ENCODE data around the gene ANTXR1. TPM values are rescaled to one million over a fixed set of nuclear protein-coding genes. Genes with fewer than 3 reads are reported as not detected.

Gene ANTXR1
- total RNA-seq, 1 experiment from 2014 or later, result 12.4 TPM

DNA sequence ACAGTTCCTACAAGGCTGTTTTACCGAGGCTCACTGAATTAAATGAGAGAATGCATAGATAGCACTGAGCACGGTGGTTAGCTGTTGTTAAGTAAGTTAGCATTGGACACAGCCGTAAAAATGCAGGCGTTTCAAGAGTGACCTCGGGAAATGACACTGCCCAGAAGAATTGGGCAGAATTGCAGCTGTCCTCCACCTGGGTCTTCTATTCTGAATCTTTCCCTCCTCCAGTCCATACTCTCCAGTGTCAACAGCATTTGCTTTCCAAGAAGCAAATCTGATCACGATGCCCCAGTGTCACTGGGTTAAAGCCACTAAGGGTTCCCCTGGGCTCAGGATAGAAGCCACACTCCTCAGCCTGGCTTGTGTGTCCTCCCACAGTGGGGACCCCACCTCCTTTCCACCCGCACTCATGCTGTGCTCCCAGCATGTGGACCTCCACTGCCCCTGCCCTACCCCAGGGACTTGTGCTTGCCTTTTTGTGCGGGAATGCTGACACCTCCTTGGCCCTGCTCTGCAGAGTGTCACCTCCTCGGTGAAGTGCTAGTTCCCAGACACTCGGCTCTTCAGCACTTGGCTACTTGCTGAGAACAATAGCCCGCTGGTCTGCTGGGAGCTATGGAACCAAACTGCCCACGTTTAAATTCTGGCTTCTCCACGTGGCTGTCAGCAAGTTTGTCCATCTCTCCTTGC is 135.0 kb downstream of the ANTXR1 start:
- no peak overlapping the region for H3K4me3 ChIP-seq (ENCODE audit: insufficient read depth, low read depth, low read length)
- DNase-seq, result peak; percentile 13
- no peaks in the 10 kb centered on the region for H3K27me3 ChIP-seq (ENCODE audit: control insufficient read depth, insufficient read depth, low read length)
- H3K36me3 ChIP-seq (replicated peaks; ENCODE audit: control insufficient read depth, insufficient read depth, low read length), result no peaks in the 10 kb centered on the region

DNA sequence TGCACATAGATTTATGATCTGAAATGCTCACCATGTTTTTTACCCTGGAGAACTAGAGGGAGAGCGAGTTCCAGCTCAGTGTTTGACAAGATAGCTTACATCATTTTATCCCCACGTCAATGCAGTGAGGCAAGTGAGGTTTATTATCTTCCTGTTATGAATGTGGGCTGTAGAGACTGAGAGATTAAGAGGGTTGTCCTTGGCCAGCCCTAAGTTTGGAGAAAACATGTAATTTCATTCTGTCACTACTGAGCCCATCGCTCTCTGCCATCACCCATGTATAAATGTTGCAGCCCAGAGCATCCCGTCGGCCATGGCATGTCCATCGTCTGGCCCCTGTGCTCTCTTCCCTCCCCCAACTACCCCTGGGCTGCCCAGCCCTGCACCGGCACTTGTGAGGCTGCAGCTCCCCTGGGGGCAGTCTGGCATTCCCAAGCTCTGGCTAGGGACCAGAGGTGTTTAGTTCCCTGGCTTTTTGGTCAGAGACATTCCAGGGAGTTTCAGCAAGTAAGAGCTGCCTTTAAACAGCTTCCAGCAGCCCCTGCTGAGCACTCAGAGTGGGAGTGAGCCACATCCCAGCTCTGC is 136.7 kb downstream of the ANTXR1 start:
- no peaks in the 10 kb centered on the region for H3K36me3 ChIP-seq (replicated peaks; ENCODE audit: control insufficient read depth, insufficient read depth, low read length)
- H3K4me3 ChIP-seq (ENCODE audit: insufficient read depth, low read depth, low read length), result no peak overlapping the region
- H3K27me3 ChIP-seq (ENCODE audit: control insufficient read depth, insufficient read depth, low read length), result no peaks in the 10 kb centered on the region
- peak; percentile 68 for DNase-seq

GRCh38 chr2:69151931-69152330 is 139.0 kb downstream of the ANTXR1 start:
- Histone ChIP-seq H3K27me3 (ENCODE audit: control insufficient read depth, insufficient read depth, low read length) (no peaks in the 10 kb centered on the region), H3K4me3 (ENCODE audit: insufficient read depth, low read depth, low read length) (no peak overlapping the region), H3K36me3 (replicated peaks; ENCODE audit: control insufficient read depth, insufficient read depth, low read length) (no peaks in the 10 kb centered on the region)
- DNase-seq, result no peak

- Histone ChIP-seq H3K4me3 (ENCODE audit: insufficient read depth, low read depth, low read length) (no peak overlapping the region), H3K27me3 (ENCODE audit: control insufficient read depth, insufficient read depth, low read length) (no peaks in the 10 kb centered on the region), H3K36me3 (replicated peaks; ENCODE audit: control insufficient read depth, insufficient read depth, low read length) (no peaks in the 10 kb centered on the region)
- no peak for DNase-seq
Measured at GRCh38 chr2:69152847-69153583, 140.0 kb downstream of the ANTXR1 start.

DNA sequence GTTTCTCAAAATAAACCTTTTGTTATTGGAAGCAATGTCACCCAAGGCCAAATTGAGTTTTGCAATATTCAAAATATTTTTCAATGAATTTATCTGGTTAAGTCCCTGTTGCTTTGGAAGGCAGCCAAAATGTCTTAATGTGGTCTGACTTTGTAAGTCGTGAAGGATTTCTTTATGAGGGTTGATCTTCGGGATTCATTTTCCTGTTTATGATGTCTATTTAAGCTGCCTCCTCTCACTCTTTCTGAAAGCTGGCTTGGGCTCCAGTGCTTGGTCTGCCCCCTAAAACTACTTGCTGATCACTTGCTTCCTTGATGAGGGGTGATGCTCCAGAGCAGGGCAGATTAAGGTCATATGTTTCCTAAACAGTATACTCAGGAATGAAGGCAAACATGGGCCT is 141.1 kb downstream of the ANTXR1 start:
- no peaks in the 10 kb centered on the region for H3K36me3 ChIP-seq (replicated peaks; ENCODE audit: control insufficient read depth, insufficient read depth, low read length)
- DNase-seq, result no peak
- no peak overlapping the region for H3K4me3 ChIP-seq (ENCODE audit: insufficient read depth, low read depth, low read length)
- no peaks in the 10 kb centered on the region for H3K27me3 ChIP-seq (ENCODE audit: control insufficient read depth, insufficient read depth, low read length)

- no peak for DNase-seq
- Histone ChIP-seq H3K36me3 (replicated peaks; ENCODE audit: control insufficient read depth, insufficient read depth, low read length) (no peaks in the 10 kb centered on the region), H3K27me3 (ENCODE audit: control insufficient read depth, insufficient read depth, low read length) (no peaks in the 10 kb centered on the region), H3K4me3 (ENCODE audit: insufficient read depth, low read depth, low read length) (no peak overlapping the region)
Measured at GRCh38 chr2:69156624-69157023, 143.6 kb downstream of the ANTXR1 start.

GRCh38 chr2:69157441-69157840 is 144.5 kb downstream of the ANTXR1 start:
- Histone ChIP-seq H3K27me3 (ENCODE audit: control insufficient read depth, insufficient read depth, low read length) (no peaks in the 10 kb centered on the region), H3K4me3 (ENCODE audit: insufficient read depth, low read depth, low read length) (no peak overlapping the region), H3K36me3 (replicated peaks; ENCODE audit: control insufficient read depth, insufficient read depth, low read length) (no peaks in the 10 kb centered on the region)
- DNase-seq, result no peak

DNA sequence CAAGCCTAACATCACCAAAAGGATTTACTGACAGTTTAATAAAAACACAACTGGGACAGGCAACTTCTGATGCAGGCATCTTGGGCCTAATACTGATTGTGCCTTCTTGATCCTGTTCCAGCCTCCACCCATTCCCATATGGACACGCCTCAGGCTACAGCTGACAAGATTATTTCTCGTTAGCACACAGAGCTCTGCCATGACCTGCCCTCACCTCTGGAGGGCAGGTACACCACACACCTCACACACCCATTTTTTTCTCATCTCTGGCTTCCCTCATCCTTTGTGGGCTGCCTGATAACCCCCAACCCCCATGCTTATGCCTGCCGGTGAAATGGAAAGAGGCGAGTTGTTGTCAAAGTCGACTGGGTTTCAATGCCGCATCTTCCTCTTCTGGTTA is 147.0 kb downstream of the ANTXR1 start:
- Histone ChIP-seq H3K4me3 (ENCODE audit: insufficient read depth, low read depth, low read length) (no peak overlapping the region), H3K36me3 (replicated peaks; ENCODE audit: control insufficient read depth, insufficient read depth, low read length) (no peaks in the 10 kb centered on the region), H3K27me3 (ENCODE audit: control insufficient read depth, insufficient read depth, low read length) (no peaks in the 10 kb centered on the region)
- peak; percentile 68 for DNase-seq

DNA sequence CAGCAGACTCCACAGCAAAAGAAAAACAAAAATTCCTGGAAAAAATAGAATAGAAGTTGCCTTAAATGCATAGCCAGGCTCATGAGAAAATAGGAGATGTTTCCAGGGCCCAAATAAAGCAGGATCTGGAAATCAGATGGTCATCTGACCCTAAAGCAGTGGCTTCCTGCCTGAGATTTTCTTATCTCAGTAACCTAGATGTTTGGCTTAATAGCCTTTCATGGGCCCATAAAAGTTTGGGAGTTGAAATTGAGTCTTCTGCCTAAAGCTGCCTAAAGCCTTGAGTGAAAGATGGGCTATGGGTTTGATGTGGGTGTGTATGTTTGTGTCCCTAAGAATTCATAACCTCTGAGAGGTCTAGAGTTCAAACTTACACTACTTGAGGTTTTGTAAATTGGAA is 149.1 kb downstream of the ANTXR1 start:
- Histone ChIP-seq H3K27me3 (ENCODE audit: control insufficient read depth, insufficient read depth, low read length) (no peaks in the 10 kb centered on the region), H3K36me3 (replicated peaks; ENCODE audit: control insufficient read depth, insufficient read depth, low read length) (no peaks in the 10 kb centered on the region), H3K4me3 (ENCODE audit: insufficient read depth, low read depth, low read length) (no peak overlapping the region)
- DNase-seq, result no peak

- no peaks in the 10 kb centered on the region for H3K36me3 ChIP-seq (replicated peaks; ENCODE audit: control insufficient read depth, insufficient read depth, low read length)
- no peak overlapping the region for H3K4me3 ChIP-seq (ENCODE audit: insufficient read depth, low read depth, low read length)
Measured at GRCh38 chr2:69163109-69163508, 150.1 kb downstream of the ANTXR1 start.

GRCh38 chr2:69163556-69163955 is 150.6 kb downstream of the ANTXR1 start:
- H3K36me3 ChIP-seq (replicated peaks; ENCODE audit: control insufficient read depth, insufficient read depth, low read length), result no peaks in the 10 kb centered on the region
- H3K27me3 ChIP-seq (ENCODE audit: control insufficient read depth, insufficient read depth, low read length), result no peaks in the 10 kb centered on the region
- no peak overlapping the region for H3K4me3 ChIP-seq (ENCODE audit: insufficient read depth, low read depth, low read length)
- no peak for DNase-seq

More at GRCh38 chr2:69163109-69163508, 150.1 kb downstream of the ANTXR1 start:
- DNase-seq, result no peak
- no peaks in the 10 kb centered on the region for H3K27me3 ChIP-seq (ENCODE audit: control insufficient read depth, insufficient read depth, low read length)

DNA sequence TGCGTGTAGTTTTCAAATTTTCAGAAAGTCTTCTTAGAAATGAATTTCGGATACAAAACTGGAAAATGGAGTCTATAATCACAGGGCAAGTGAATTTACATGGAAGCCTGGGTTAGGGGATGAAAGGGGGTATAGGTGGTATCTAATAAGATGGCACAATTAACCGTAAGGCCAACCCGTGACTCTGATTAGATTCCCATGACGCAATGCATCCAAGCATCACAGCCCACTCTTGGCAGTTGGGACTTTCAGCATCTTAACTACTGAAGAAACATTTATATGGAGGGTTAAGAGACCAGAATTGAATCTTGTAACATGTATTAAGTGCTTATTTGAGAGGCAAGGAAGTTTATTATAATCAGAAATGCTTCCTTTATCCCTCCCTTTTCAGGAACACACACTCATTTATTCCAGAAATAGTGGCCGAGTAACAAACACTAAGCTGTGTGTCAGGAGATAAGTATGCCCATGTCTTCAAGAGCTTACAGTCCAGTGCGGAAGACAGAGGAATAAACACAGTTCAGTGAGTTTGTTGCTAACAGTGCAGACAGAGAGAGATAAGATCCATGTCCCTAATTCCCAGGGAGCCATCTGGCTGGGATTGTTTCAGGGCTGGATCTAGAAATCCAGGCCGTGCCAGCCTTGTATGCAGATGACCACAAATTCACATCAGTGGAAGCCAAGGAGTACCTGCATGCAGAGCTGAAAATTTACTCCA is 151.2 kb downstream of the ANTXR1 start:
- no peaks in the 10 kb centered on the region for H3K27me3 ChIP-seq (ENCODE audit: control insufficient read depth, insufficient read depth, low read length)
- H3K36me3 ChIP-seq (replicated peaks; ENCODE audit: control insufficient read depth, insufficient read depth, low read length), result no peaks in the 10 kb centered on the region
- H3K4me3 ChIP-seq (ENCODE audit: insufficient read depth, low read depth, low read length), result no peak overlapping the region
- no peak for DNase-seq

DNA sequence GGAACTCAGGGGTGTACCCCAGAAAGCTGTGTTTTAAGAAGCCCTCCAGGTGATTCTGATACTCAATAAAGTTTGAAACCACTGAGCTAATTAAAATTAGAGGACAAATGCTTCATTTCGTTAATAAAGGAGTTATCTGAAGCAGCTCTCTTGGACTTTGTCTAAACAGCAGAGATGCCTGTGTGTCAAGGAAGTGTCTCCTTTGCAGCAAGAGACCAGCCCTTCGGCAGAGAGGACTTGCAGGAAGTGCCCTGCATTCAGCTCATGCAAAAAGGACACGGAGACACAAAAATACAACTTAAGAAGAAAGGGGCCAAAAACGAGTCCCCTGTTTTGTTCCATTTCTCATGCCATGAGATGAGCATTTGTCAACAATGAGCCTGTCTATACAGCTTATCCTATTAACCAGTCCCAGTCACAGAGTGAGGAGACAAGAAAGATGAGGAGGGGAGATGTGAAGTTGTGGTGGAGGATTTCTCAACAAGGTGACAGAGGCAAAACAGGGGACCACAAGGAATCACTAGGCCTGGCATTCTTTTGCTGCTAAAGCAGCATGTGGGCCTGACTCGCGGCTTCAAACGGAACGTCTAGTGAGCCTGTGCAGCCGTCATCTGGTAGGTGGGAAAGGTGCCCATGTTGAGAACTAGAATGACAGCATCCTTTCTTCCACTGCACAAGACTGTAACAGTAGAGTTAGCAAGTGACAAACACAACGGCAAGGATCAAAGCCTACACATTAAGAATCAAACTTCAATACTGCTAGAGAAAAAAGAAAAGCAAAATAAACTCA is 152.3 kb downstream of the ANTXR1 start:
- H3K4me3 ChIP-seq (ENCODE audit: insufficient read depth, low read depth, low read length), result no peak overlapping the region

GRCh38 chr2:69166465-69166811 is 153.5 kb downstream of the ANTXR1 start:
- no peak for DNase-seq
- Histone ChIP-seq H3K36me3 (replicated peaks; ENCODE audit: control insufficient read depth, insufficient read depth, low read length) (no peaks in the 10 kb centered on the region), H3K27me3 (ENCODE audit: control insufficient read depth, insufficient read depth, low read length) (no peaks in the 10 kb centered on the region), H3K4me3 (ENCODE audit: insufficient read depth, low read depth, low read length) (no peak overlapping the region)

More for the DNA sequence above, 152.3 kb downstream of the ANTXR1 start:
- Histone ChIP-seq H3K36me3 (replicated peaks; ENCODE audit: control insufficient read depth, insufficient read depth, low read length) (no peaks in the 10 kb centered on the region), H3K27me3 (ENCODE audit: control insufficient read depth, insufficient read depth, low read length) (no peaks in the 10 kb centered on the region)
- no peak for DNase-seq

Data from H7 (cell line).